Suppressor macrophage treated with lipopolysaccharide for 4 hours (primary cell): ENCODE results near the gene KIAA1671.
A peak's percentile ranks its signal among the peaks of the same experiment; 100 is the strongest.
"Not testable (repeated sequence)": the region's sequence is repeated elsewhere in the genome, so short reads cannot be mapped to it uniquely, and the experiment has no call there.

Experiments
- DNase-seq: peaks from one replicate; pipeline ENCODE4 v3.0.0-alpha.2; 2020

The KIAA1671 gene

DNA sequence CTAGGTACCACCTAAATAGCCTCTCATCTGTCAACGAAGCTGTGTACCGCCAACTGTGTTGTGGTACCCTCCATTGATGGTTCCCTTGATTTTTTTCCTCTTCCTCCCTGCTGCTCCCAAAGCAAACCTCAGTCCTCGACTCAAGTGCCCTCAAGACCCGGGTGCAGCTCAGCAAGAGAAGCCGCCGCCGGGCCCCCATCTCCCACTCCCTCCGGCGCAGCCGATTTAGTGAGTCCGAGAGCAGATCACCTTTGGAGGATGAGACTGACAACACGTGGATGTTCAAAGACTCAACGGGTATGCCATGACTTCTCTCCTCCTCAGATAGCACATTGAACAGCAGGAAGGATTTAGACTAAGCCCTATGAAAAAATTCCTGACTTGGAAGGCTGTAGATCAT lies 224.7 kb downstream of the KIAA1671 start:
- DNase-seq = no peak

DNA sequence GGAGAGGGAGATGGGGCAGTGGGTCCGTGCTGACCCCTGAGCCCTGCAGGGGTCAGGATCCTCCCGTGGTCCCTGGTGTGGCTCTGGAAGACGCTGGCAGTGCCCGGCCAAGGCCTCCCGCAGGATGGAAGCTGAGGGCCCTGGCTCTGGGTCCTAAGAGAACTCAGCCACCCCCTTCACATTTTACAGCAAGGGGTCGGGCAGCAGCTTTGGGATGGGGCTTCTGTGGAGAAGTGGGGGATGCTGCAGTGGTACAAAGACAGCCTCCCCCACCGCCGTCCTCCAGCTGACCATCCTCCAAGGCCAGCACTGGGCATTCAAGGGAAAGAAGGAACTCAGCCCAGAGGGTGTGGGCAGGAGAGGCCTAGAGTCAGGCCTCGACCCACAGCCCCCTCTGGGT lies 225.4 kb downstream of the KIAA1671 start:
- no peak for DNase-seq

DNA sequence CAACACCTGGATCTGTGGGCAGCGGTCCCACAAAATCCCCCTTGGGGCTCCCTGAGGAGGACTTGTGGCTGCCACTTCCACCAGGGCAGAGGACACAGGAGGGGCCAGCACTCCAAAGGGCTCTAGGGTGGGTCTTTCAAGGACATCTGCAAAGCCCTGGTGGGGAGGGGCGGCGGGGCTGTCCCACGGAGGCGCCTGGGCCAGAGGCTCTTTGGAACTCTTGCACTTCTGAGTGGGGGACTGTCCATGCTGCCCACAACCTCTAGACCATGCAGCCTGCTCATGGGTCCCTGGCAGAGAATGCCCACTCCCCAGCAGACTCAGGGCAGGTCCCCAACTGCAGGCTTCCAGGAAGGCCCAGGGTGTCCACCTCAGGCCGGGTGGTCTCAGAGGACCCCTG lies 225.8 kb downstream of the KIAA1671 start:
- DNase-seq = not testable (repeated sequence)

DNA sequence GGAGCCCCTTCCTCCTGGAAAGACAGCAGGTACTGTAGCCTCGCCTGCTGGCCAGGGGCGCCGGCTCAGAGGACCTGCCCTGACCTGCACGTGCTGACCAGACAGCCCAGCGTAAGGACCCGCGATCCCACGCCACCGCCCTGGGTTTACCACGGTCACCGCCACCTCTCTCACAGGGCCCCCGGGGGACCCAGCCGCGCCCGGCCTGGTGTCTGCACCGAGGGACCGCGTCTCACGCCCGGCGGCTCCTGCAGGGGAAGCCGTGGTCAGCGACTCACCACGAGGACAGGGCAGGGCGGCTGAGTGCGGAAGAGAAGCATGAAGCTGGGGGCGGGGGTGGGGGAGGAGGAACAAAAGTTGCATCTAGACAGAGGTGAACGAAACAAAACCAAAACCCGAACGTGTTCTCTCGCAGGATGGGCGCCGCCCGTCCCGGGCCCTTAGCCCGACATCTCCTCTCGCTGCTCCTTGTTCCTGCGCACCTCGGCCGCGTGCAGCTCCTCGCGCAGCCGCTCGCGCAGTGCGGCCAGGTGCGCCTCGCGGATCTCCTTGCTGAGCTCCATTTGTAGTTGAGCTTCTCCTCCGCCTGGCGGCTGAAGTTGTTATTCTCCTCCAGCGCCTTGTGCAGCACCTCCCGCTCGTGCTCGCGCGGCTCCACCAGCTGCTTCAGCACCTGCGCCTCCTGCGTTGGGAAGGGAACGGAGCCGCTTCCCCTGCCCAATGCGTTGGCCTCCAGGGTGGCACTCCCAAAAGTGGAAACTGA lies 226.5 kb downstream of the KIAA1671 start:
- not testable (repeated sequence) for DNase-seq

DNA sequence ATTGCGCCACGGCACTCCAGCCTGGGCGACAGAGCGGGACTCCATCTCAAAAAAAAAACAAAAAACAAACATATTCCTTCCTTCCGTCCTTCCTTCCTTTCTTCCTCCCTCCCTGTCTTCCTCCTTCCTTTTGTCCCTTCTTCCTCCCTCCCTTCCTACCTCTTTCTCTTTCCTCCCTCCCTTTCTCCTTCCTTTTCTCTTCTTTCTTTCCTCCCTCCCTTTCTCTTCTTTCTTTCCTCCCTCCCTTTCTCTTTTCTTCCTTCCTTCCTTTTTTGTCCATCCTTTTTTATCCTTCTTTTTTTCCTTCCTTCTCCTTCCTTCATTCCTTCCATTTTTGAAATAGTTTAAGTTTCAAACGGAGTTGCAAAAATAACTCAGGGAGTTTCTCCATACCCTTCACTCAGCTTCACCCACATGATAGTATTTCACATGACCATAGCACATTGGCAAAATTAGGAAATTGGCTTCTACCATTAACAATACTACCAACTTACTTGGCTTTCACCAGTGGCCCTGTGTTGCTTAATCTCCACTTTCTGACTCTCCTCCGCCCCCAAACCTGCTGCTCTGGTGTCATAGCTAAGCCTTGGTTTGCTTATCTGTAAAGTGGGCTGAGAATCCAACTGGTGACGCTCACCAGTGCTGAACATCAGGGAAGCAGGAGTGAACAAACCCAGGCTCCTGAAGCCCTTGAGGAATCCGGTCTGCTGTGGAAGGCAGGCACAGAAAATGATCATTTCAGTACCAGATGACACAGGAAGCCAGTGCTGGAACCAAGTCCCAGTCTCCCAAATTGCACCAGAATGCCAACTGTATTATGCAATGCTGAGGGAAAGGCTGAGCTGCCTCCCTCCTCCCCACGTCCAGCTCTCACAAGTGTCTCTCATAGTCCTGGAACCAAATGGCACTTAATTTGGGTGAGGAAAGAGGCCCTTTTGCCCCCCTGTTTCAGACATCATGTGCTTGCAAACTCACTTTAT lies 229.9 kb downstream of the KIAA1671 start:
- DNase-seq = peak; percentile 34

DNA sequence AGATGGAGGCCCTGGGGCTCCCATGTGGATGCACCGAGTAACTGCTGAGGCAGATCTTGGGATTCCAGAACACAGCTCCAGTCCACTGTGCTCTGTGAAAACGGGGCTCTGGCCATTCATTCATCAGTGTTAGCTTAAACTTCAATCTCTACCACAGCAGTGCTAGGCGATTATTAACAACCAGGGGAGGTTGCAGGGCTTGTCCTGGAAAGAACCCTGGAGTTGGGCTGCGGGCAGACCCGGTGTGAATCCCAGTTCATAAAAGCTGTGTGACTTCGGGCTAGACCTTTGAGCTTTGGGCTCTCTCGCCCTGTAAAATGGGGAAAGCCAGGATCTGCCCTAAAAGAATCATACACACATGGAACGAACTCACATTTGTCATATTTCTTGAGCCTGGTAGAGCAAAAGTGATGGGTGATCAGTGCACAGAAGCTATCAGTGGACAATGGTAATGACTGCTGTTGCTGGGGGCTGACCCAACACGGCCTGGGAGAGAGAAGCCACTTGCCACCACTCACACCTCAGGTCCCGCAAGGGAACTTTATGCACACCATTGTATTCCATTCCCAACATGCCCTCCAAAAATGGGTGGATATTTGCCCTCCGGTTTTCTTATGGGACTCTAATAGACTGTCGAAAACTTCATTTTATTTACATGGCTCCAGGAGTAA lies 231.6 kb downstream of the KIAA1671 start:
- no peak for DNase-seq

DNA sequence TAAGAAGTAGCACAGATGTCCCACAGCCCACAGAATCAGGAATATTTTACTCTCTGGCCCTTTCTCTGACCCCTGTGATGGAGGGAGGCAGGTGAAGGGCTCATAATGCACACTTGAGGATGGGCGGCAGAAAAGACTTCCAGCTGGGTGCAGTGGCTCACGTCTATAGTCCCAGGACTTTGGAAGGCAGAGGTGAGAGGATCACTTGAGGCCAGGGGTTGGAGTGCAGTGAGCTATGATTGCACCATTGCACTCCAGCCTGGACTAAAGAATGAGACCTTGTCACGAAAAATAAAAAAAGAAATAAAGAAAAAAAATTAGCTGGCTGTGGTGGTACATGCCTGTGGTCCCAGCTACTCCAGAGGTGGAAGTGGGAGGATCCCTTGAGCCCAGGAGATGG lies 233.6 kb downstream of the KIAA1671 start:
- DNase-seq = no peak

DNA sequence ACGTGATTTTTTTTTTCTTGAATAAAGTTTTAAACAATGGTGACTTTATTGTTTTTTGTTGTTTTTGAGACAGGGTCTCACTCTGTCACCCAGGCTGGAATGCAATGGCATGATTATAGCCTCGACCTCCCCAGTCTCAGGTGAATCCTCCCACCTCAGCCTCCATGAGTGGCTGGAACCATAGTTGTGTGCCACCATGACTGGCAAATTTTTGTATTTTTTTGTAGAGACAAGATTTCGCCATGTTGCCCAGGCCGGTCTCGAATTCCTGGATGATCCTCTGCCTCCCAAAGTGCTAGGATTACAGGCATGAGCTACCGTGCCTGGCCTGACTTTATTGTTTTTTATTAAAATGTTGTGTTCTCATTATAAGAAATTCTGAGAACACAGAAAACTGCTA lies 235.0 kb downstream of the KIAA1671 start:
- no peak for DNase-seq

DNA sequence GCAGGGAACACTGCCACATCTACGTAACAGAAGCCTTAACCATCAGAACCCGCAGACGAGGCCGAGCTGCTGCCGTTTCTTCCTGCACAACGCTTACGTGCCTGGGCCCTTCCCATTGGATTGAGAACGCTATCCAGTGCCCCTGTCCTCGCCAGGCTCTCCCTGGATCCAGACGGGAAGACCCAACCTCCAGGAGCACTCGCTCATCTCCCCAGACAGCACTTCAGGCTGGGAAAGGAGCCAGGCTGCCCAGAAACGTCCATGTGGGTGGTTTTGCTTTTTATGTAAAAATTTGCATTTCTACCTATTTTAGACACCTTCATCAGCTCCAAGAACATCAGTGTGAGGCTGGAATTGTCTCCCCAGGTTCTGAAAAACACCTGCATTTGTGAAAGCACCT lies 239.9 kb downstream of the KIAA1671 start:
- DNase-seq = no peak

DNA sequence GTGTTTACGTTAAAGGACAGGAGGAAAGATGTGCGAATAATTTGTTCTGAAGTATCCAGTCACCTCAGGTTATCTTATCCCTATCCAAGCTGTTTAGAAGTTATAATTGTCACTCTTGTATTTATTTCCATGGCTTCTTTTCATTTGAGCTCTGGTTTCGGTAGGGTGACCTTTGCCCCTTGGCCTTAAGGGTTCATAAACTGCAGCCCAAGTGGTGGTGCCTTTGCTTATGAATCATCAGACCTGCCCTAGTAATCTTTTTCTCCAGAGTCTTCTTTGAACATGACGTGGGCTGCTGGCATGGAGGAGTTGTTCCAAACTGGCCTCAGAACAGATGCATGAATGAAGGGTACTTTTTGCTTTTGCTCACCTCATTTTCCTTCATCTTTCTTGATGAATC lies 240.6 kb downstream of the KIAA1671 start:
- no peak for DNase-seq

DNA sequence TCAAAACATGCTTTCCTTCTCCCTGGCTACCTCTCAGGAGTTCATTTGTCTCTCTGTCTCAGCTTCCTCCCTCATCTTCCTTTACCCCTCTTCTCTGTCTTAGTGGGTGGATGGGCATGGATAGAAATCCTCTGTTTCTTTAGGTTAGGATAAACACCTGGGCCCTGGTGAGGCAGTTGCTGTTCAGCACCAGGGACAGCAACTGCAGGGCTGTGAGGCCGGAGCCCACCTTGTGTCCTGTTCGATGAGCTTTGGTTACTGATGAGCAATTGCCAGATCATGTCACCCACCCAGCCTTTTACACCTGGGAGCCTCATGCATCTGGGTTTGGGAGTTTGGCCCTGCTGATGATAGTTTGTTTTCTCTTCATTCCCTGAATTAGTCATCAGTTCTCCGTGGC lies 241.0 kb downstream of the KIAA1671 start:
- no peak for DNase-seq

DNA sequence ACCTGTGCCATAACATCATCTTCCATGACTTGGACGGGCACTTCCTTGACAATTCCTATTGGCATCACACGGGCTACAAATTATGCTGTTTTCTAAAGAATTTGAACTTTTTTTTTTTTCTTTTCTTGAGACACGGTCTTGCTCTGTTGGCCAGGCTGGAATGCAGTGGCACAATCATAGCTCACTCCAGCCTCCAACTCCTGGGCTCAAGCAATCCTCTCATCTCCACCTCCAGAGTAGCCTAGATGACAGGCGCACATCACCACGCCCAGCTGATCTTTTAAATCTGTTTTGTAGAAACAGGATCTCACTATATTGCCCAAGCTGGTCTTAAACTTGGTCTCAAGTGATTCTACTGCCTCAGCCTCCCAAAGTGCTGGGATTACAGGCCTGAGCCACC lies 243.8 kb downstream of the KIAA1671 start:
- DNase-seq = no peak

DNA sequence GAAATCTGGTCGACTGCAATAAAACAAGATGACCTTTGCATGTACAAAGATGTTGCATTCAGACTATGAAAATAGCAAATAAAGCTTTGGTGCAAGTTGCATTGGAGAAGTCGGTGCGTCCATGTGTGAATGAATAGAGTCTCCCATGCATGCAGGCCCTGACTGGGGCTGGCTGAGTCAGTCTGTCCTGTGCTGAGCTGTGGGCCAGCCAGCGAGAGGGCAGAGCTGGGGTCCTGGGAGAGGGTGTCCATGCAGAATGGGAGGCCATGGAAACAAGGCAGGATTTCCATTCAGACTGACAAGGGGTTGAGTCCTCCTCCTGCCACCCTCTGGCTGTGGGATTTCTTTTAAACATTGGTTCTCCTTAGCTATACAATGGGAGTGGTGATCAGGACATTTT lies 244.8 kb downstream of the KIAA1671 start:
- no peak for DNase-seq

DNA sequence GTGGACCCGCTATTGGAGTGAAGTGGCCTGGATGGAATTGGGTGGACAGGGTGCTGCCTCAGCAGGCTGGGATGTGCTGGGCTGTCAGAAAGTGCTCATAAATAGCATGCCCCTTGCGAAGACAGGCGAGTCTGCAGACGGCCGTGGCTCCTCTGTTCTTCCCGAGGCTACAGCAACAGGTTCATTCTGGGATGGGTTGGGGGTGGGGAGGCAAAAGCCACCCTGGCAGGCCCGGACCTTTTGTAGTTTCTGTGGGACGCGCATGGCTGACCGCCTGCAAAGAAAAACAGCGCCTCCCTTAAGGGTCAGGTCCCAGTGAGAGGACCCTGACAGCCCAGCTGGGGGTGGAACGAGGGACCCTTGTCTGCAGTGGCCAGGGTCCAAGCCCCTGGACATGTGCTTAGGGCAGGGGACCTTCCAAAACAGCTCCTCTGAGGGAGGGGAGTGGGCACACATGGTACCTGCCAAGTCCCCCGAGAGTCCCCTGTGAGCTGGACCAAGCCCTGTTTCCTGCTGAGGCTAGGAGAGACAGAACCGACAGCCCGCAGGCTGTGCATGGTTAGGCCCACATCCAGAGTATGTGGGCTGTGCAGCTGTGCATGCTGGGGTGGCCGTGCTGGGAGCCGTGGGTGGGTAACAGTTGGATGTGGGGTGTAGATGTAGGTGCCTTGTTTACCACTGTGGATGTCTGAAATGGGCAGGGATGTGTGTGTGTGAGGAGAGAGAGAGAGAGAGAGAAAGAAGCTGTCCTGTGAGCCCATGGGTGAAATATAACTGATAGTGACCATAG lies 247.4 kb downstream of the KIAA1671 start, which contains the start of gene CRYBB3:
TSS of gene CRYBB3 (plus strand) at position 128 of the 790 bp plus-strand sequence. CDS start 1,539 bp downstream, outside the sequence.
- DNase-seq = no peak

DNA sequence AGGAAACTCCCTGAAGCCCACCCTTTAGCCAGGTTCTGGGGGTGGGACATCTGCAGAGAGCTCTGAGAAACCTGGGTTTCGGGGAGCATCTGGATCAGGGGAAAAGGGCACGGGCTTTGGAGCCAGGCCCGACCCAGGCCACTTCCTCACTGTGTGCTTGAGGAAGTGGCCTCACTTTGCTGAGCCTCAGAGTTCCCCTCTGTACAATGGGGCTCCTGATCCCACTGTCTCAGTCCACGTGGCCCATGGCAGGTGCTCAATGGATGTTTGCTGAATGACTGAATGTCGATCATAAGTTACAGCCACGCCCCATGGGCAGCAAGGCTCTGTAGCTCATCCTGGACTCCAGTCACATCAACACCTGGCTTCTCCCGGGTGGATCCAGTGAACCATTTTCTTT lies 248.5 kb downstream of the KIAA1671 start:
- DNase-seq = no peak

DNA sequence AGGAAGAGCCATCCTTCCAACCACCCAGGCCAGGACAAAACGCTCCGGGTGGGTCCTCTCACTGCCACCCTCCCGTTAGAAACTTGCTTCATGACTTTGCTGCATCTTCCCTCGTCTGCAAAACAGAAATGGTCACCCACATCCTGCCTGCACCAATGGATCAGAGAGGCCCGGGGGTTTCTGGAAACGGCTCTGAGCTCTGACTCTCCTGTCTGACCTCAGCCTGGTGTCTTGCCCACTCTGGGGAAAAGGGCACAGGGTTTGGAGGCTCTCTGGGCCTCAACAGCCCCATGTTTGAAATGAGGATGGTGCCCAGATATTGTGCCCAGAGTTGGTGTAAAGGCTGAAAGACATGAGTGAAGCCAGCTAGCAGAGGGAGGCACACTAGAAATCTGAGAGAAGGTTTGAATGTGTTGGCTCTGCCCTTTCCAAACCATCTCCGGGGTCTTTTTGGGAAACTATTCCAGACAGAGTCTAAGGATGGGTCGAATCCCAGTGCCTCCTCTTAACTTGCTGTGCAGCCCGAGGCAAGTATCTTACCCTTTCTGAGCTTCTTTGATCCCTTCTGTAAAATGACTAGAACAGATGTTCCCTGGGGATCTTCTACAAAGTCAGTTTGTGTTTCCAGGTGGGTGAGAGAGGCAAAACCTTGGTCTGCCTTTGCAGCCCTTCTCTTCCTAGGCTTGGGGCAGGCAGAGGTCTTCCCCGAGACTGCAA lies 249.2 kb downstream of the KIAA1671 start:
- no peak for DNase-seq

DNA sequence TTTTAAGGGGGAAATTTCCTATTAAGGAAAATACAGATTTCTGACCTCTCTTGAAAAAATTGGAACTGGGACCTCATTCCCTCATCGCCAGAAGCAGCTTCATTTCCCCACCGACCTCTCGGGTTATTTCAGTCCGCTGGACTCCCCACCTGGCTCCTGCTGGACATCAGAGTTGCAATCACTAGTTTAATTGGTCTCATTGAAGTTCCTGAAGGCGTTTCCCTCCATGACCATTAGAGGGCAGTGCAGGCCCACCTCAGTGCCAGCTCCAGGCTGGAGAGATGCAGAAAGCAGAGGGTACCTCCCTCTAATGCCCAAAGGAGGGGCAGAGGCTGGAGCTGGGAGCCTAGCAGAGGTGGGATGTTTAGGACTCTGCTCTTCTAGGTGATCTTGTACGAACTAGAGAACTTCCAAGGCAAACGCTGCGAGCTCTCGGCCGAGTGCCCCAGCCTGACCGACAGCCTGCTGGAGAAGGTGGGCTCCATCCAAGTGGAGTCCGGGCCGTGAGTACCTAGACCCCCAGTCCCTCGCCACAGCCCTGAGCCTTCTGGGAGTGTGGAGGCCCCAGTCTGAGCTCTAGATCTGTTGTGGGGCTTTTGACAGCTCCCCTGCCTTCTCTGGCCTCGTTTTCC lies 249.9 kb downstream of the KIAA1671 start:
- peak; percentile 71 for DNase-seq

DNA sequence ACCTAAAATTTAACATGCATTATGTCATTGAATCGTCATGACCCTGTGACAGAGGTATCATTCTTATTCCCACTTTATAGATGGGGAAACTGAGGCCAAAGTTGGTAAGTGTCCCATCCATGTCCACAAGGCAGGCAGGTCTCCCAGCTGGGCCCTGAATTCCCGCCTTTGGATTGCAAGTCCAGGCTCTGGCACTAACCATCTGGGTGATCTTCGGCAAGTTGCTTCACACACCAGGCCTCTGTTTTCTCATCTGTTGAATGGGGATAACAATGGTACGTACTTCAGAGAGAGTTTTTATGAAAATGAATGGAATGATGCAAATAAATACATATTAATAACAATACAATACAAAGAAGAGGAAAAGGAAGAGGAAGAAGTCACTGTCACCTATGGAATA lies 250.6 kb downstream of the KIAA1671 start:
- no peak for DNase-seq

DNA sequence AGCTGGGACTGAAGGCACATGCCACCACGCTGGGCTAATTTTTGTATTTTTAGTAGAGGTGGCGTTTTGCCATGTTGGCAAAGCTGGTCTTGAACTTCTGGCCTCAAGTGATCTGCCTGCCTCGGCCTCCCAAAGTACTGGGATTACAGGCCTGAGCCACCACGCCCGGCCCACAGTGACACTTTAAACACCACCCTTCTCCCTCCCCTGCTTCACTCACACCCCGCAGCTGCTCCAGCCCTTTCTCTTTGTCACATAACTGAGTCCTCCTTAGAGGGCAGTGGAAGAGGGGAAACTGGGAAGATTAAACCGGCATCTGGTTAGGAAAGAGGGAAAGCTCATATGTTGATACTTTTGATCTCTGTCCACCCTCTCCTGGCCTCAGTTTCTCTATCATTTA lies 252.0 kb downstream of the KIAA1671 start:
- DNase-seq = not testable (repeated sequence)

DNA sequence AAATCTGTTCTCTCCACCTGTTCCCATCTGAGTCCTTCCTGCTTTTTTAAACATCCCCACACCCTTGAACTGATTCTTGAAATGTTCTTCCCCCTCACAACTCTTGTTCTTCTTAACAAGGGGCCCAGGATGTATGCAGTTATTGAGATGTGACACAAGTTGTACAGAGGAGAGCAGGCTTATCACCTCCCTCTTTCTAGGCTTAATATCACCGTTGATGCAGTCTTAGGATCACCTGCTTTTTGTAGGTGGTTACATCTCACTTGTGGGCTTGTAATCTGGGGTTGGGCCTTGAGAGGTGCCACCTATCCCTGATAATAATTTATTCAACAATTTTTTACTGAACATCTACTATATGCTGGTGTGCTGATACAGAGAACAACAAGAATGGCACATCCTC lies 253.3 kb downstream of the KIAA1671 start:
- DNase-seq = no peak

DNA sequence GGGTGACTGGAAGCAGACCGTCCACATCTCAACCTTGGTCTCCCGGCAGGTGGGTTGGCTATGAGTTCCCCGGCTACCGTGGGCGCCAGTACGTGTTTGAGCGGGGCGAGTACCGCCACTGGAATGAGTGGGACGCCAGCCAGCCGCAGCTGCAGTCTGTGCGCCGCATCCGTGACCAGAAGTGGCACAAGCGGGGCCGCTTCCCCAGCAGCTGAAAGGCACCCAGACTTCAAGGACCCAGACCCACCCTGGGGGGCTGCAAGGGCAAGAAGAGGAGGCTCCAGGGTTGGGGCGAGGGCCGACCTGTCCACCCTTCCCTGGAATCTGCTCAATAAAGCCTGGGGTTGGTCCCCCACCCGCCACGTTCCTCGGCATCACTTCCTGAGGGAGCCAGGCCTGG lies 254.5 kb downstream of the KIAA1671 start:
- DNase-seq = no peak
